Stomach smooth muscle (tissue), 2 donors: ENCODE data around the gene USP27X.

Experiments
- H3K27ac ChIP-seq: one replicate; pipeline ENCODE4 v1.7.0; 2013; ENCODE audit warnings: mild to moderate bottlenecking, low read length, inconsistent platforms
- H3K27me3 ChIP-seq, 2 donors: one replicate each; pipeline ENCODE4 v1.7.0; 2013; ENCODE audit warnings: low read length in 2 of 2; ENCODE audit not compliant: insufficient read depth in 2 of 2, control insufficient read depth in 1 of 2
- H3K36me3 ChIP-seq, 2 donors: one replicate each; pipeline ENCODE4 v1.7.0; 2013; ENCODE audit warnings: low read length in 2 of 2; ENCODE audit not compliant: control insufficient read depth in 2 of 2, insufficient read depth in 2 of 2
- H3K4me1 ChIP-seq: one replicate; pipeline ENCODE4 v1.7.0; 2013; ENCODE audit warnings: low read length; ENCODE audit not compliant: control insufficient read depth, insufficient read depth
- H3K4me3 ChIP-seq, 2 donors: one replicate each; pipeline ENCODE4 v1.7.0; 2013; ENCODE audit warnings: low read length in 2 of 2
- H3K9ac ChIP-seq, 2 donors: one replicate each; pipeline ENCODE4 v1.7.0; 2013; ENCODE audit warnings: low read length in 2 of 2, mild to moderate bottlenecking in 1 of 2
- H3K9me3 ChIP-seq, 2 donors: one replicate each; pipeline ENCODE4 v1.7.0; 2013; ENCODE audit warnings: low read length in 2 of 2; ENCODE audit not compliant: control insufficient read depth in 2 of 2
- donor health status: healthy.
- donor health status: Pancreatic carcinoma.

USP27X gene

DNA sequence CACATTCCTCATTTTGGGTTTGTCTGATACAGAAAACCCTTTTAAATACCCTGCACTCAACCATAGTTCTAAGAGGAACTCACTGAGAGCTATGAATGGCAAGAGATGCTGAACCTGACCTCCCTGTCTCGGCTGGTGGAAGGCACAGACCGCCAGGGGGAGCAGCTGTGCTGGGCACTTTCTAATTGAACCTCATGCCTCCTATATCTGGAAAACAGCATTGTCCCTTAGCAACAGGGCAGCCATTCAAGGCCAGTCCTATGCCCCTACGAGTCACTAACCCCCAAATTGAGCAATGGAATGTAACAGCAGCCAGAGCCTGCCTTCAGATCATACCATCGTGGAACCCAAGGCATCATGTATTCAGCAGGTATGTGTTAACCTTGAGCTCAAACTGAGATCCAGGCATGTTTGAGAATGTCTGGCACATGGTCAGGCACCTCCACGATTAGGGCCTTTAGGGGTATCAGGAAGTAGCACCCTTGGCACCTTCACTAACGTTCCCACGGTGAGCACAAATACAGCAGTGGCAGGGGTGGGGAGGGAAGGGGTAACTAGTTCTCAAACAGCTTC is 5.1 kb downstream of the USP27X start:
- H3K4me1 ChIP-seq: peaks cover 5% of the 10 kb centered on the region

DNA sequence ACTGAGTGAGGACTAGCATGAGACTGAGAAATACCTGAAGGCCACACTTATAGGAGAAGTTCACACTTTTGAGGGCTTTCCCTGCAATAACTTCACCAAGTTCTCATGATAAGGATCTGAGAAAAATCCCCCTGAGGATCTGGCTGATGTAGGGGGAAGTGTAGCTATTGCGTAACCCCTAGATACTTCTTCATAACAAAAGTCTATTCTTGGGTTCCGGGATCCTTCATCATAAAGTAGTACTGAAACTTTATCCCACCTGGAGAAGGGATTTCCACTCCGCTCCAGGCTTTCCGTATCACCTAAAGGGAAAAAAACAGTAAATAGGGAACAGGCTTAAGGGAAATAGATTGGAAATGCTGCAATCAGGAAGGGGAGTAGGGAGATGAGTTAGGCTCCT is 13.3 kb downstream of the USP27X start:
- H3K36me3 ChIP-seq: no peaks in the 10 kb centered on the region
- no peaks in the 10 kb centered on the region for H3K9me3 ChIP-seq
- no peaks in the 10 kb centered on the region for H3K4me1 ChIP-seq
- H3K4me3 ChIP-seq: no peak overlapping the region
- H3K27me3 ChIP-seq: no peaks in the 10 kb centered on the region
- no peak overlapping the region for H3K27ac ChIP-seq
- H3K9ac ChIP-seq: no peak overlapping the region

More for the DNA sequence above, 5.1 kb downstream of the USP27X start:
- H3K27ac ChIP-seq: no peak overlapping the region
- peaks cover 0 to 17% of the 10 kb centered on the region in 2 donors for H3K27me3 ChIP-seq
- H3K9me3 ChIP-seq: peaks cover 0 to 5% of the 10 kb centered on the region in 2 donors
- H3K36me3 ChIP-seq: no peaks in the 10 kb centered on the region
- no peak overlapping the region for H3K4me3 ChIP-seq
- H3K9ac ChIP-seq: no peak overlapping the region

DNA sequence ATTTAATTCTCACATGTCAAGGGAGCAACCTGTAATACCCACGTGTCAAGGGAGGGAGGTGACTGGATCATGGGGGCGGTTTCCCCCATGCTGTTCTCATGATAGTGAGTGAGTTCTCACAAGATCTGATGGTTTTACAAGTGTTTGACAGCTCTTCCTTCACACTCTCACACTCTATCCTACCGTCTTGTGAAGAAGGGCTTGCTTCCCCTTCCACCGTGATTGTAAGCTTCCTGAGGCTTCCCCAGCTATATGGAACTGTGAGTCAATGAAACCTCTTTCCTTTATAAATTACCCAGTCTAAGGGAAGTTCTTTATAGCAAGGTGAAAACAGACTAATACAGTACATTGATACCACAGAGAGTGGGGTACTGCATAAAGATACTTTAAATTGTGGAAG is 17.7 kb downstream of the USP27X start:
- H3K4me3 ChIP-seq: no peak overlapping the region
- H3K4me1 ChIP-seq: no peaks in the 10 kb centered on the region
- peaks cover 0 to 8% of the 10 kb centered on the region in 2 donors for H3K27me3 ChIP-seq
- H3K9me3 ChIP-seq: no peaks in the 10 kb centered on the region
- H3K36me3 ChIP-seq: no peaks in the 10 kb centered on the region
- H3K9ac ChIP-seq: no peak overlapping the region
- H3K27ac ChIP-seq: no peak overlapping the region

DNA sequence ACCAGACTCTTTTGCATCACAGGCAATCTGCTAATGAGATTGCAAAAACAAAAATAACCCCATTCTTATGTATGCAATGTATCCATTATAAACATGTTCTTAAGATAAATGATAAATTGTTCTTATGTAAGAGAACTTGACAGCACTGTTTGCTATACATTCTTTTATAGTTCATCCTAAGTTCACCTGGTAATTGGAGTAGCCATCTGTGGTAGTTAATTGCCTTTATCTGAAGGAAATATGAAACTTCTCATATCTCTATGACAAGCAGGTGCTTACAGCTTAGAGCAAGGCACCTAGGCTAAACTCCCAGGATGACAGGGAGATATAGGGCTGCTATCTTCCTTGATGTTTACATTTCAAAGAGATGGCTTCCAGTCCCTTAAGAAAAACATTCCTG is 21.8 kb downstream of the USP27X start:
- Histone ChIP-seq H3K9ac (no peak overlapping the region), H3K36me3 (no peaks in the 10 kb centered on the region), H3K27me3 (peaks cover 0 to 8% of the 10 kb centered on the region in 2 donors), H3K27ac (no peak overlapping the region), H3K4me3 (no peak overlapping the region), H3K4me1 (no peaks in the 10 kb centered on the region), H3K9me3 (peaks cover 0 to 2% of the 10 kb centered on the region in 2 donors)

DNA sequence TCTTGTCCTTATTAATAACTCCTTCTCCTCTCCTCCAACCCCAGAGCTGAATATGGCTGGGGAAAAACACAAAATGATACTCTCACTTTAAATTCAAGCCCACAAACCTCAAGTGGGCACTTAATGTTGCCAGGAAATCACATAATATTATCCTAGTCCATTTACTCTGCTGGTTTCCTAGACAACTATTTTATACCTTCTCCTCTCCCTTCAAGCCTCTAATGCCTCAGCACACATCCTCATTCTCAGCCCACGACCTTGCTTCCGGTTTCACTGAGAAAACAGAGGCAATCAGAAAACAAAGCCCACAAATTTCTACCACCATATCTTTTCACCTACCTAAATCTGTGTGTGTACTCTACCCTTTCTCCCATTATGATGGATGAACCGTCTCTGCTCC is 31.1 kb downstream of the USP27X start:
- Histone ChIP-seq H3K9ac (no peak overlapping the region), H3K27me3 (peaks cover 0 to 13% of the 10 kb centered on the region in 2 donors), H3K4me1 (no peaks in the 10 kb centered on the region), H3K27ac (no peak overlapping the region), H3K9me3 (peaks cover 0 to 2% of the 10 kb centered on the region in 2 donors), H3K4me3 (no peak overlapping the region), H3K36me3 (no peaks in the 10 kb centered on the region)

DNA sequence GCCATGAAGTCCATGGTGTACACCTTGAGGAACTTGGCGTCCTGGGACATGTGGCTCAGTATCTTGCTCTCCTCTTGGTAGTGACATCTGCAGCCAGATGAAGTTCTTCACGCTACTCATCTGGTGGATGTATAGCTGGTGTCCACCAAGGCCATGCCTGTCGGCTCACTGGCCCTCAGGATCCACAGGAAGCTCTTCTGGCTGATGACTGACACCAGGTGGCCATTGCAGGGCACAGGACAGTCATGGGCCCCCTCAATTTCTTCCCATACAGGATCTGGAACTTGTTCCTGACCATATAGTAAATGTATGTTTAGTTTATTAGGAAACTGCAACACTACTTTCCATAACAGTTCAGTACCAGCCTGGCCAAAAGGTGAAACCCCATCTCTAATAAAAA is 32.8 kb downstream of the USP27X start:
- Histone ChIP-seq H3K4me1 (no peaks in the 10 kb centered on the region), H3K4me3 (no peak overlapping the region), H3K27ac (no peak overlapping the region), H3K9me3 (no peaks in the 10 kb centered on the region), H3K9ac (no peak overlapping the region), H3K36me3 (no peaks in the 10 kb centered on the region), H3K27me3 (peaks cover 0 to 13% of the 10 kb centered on the region in 2 donors)

DNA sequence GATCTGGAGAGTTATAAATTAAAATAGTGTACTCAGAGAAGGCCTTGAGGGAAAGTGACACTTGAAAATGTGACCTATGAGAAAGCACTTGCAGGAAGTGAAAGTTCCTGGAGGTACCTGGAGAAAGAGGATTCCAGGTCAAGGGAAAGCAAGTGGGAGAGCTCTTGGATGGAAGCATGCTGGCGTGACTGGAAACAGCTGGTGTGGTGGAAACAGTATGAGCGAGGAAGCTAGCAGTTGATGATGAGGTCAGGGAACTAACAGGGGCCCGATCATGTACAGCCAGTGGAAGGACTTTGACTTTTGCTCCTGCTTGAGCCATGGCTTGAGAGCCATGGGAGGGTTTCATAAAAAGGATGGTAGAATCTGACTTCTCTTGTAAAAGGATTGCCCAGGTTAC is 33.6 kb downstream of the USP27X start:
- H3K9me3 ChIP-seq: no peaks in the 10 kb centered on the region
- H3K4me3 ChIP-seq: no peak overlapping the region
- peaks cover 0 to 13% of the 10 kb centered on the region in 2 donors for H3K27me3 ChIP-seq
- no peaks in the 10 kb centered on the region for H3K4me1 ChIP-seq
- no peaks in the 10 kb centered on the region for H3K36me3 ChIP-seq
- H3K9ac ChIP-seq: no peak overlapping the region
- no peak overlapping the region for H3K27ac ChIP-seq

DNA sequence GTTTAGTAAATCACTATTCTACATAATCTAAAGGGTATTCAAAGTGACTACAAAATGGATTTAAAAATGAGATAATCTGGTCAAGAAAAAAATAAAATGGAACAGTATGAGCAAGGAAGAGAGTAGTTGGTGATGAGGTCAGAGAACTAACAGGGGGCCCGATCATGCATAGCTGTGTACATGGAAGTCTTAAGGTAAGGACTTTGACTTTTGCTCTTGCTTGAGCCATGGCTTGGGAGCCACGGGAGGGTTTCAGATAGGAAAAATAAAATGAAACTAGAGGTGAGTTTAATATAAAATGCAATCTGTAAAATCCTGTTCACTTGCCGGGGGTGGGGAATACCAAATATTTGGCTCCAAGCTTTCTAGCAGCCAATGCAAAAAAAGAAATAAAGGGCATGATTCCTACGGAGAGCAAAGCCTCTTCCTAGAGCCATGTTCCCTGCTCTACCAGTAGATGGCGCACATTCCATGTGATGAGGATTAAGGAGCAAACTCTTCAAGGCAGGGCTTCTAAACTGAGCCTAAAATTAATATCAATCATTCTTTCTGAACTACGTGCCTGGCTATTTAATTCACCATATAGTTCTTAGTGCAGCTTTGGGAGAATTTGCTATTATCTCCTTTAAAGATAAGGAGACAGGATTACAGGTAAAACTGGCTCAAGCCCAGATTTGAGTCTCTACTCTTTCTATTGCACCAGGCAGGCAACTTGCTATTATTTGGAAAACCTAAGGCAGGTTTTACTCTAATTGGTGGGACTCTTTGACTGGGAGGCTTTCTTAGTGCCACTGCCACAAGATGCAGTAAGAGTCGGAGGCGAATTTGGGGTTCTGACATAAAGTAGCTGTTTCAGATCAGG is 36.3 kb downstream of the USP27X start:
- H3K9ac ChIP-seq: no peak overlapping the region
- H3K9me3 ChIP-seq: no peaks in the 10 kb centered on the region
- H3K27me3 ChIP-seq: peaks cover 0 to 10% of the 10 kb centered on the region in 2 donors
- H3K27ac ChIP-seq: no peak overlapping the region
- H3K36me3 ChIP-seq: no peaks in the 10 kb centered on the region
- H3K4me1 ChIP-seq: no peaks in the 10 kb centered on the region
- no peak overlapping the region for H3K4me3 ChIP-seq

DNA sequence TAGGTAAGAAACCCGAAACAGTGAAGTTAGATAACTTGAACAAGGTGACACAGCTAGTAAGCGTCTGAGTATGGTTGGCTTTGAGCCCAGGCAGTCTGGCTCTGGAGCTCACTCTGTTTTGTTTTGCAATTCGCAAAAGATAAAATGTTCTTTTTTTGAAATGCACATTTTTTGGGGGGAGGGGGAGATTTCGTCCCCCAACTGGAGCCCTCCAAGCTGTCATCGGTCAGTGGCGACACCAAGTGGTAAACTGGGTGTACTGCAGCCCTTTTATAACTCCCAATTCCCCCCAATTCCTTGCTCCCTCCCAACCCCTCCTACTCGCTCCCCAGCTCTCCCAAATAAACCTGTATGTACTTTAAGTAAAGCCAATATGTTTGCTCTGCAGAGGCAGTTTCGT is 40.3 kb downstream of the USP27X start:
- H3K9me3 ChIP-seq: no peaks in the 10 kb centered on the region
- H3K27me3 ChIP-seq: peaks cover 0 to 2% of the 10 kb centered on the region in 2 donors
- no peaks in the 10 kb centered on the region for H3K4me1 ChIP-seq
- H3K36me3 ChIP-seq: no peaks in the 10 kb centered on the region
- H3K4me3 ChIP-seq: no peak overlapping the region
- H3K27ac ChIP-seq: no peak overlapping the region
- no peak overlapping the region for H3K9ac ChIP-seq

DNA sequence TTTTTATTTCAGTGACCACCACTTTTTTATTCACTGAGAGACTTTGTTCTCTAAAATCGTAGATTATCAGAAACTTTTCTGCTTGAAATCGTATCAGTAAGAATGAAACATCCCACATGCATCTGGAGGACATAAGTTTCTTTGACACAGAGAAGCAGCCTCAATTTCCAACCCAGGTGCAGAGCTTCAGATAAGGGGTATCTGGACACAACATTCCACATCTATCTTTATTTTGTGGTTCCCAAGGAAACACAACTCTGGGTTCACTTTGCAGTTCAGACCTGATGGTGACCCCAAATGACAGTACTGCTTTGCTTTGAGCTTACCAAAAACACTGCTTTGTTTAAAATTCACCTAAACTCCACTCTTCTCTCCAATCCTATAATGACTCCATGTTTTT is 41.8 kb downstream of the USP27X start:
- no peaks in the 10 kb centered on the region for H3K9me3 ChIP-seq
- no peak overlapping the region for H3K27ac ChIP-seq
- H3K27me3 ChIP-seq: peaks cover 0 to 2% of the 10 kb centered on the region in 2 donors
- H3K36me3 ChIP-seq: no peaks in the 10 kb centered on the region
- H3K4me3 ChIP-seq: no peak overlapping the region
- H3K4me1 ChIP-seq: no peaks in the 10 kb centered on the region
- no peak overlapping the region for H3K9ac ChIP-seq
